Brain microvascular endothelial cell (primary cell): ENCODE results near the gene FDXACB1.

Experiments
- DNase-seq: peaks from one replicate; pipeline ENCODE4 v3.0.0-alpha.2; 2020
- H3K27ac ChIP-seq: fragments of 250-450 bp; sonication (Bioruptor Pico); 2 replicates; pipeline ENCODE4 v1.5.1; 2020; ENCODE audit warnings: mild to moderate bottlenecking, moderate library complexity
- H3K27me3 ChIP-seq: fragments of 250-450 bp; sonication (Bioruptor Pico); replicated peaks from 2 replicates; pipeline ENCODE4 v1.5.1; 2020; ENCODE audit warnings: mild to moderate bottlenecking
- H3K36me3 ChIP-seq: fragments of 250-450 bp; sonication (Bioruptor Pico); replicated peaks from 2 replicates; pipeline ENCODE4 v1.5.1; 2020; ENCODE audit warnings: mild to moderate bottlenecking
- H3K4me3 ChIP-seq: 2 replicates; pipeline ENCODE4 v1.5.1; 2011; ENCODE audit warnings: low read depth, mild to moderate bottlenecking, control low read depth, low read length, moderate library complexity
- in situ Hi-C: cut with HindIII; loops from 2 replicates; pipeline ENCODE4 v1.10.0; 2017; ENCODE audit warnings: low sequenced_read_pairs, low pct_ligation_motif_present
- TF ChIP-seq, protein P1 (sequence below): IDR thresholded peaks from 2 replicates; pipeline ENCODE4 v1.5.1; 2011; ENCODE audit warnings: low read depth, mild to moderate bottlenecking, moderate library complexity, low read length, control low read depth, inconsistent platforms; ENCODE audit errors: missing control alignments

FDXACB1 gene

GRCh38 chr11:111860257-111860656, 18.7 kb downstream of the FDXACB1 start:
- peaks cover 9% of the 10 kb centered on the region for H3K36me3 ChIP-seq
- in situ Hi-C loops, result no loop called here
- no peak overlapping the region for H3K4me3 ChIP-seq
- H3K27ac ChIP-seq, result no peak overlapping the region
- no peaks in the 10 kb centered on the region for H3K27me3 ChIP-seq
- DNase-seq, result no peak
- TF ChIP-seq, protein P1, sequence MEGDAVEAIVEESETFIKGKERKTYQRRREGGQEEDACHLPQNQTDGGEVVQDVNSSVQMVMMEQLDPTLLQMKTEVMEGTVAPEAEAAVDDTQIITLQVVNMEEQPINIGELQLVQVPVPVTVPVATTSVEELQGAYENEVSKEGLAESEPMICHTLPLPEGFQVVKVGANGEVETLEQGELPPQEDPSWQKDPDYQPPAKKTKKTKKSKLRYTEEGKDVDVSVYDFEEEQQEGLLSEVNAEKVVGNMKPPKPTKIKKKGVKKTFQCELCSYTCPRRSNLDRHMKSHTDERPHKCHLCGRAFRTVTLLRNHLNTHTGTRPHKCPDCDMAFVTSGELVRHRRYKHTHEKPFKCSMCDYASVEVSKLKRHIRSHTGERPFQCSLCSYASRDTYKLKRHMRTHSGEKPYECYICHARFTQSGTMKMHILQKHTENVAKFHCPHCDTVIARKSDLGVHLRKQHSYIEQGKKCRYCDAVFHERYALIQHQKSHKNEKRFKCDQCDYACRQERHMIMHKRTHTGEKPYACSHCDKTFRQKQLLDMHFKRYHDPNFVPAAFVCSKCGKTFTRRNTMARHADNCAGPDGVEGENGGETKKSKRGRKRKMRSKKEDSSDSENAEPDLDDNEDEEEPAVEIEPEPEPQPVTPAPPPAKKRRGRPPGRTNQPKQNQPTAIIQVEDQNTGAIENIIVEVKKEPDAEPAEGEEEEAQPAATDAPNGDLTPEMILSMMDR, result no peak

- Histone ChIP-seq H3K27ac (no peak overlapping the region), H3K4me3 (no peak overlapping the region), H3K36me3 (peaks cover 11% of the 10 kb centered on the region), H3K27me3 (no peaks in the 10 kb centered on the region)
- no peak for DNase-seq
- in situ Hi-C loops, result no loop called here
- TF ChIP-seq, protein P1, result no peak
These were observed 23.5 kb downstream of the FDXACB1 start for GRCh38 chr11:111855506-111855905.

DNA sequence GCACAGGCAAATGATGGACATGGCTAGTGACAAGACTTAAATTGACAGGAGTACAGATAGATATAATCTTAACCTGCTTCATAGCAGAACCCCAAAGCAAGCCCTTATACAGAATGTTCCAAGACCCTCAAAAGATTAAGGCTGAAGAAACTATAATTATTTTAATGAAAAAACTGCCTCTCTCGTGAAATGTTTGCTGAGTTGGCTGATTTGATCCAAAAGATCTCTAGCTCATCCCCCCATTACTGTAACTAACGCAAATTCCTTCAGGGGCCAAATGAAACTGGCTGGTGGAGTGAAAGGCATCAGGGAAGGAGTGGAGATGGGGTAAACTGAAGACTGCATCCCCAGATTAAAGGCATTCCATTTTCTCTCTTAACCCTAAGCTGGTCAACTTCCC, 26.9 kb downstream of the FDXACB1 start:
- H3K27me3 ChIP-seq, result no peaks in the 10 kb centered on the region
- no peak overlapping the region for H3K4me3 ChIP-seq
- in situ Hi-C loops, result no loop called here
- no peak overlapping the region for H3K27ac ChIP-seq
- DNase-seq, result no peak
- TF ChIP-seq, protein P1, result no peak
- H3K36me3 ChIP-seq, result peaks cover 4% of the 10 kb centered on the region

GRCh38 chr11:111851636-111852035, 27.3 kb downstream of the FDXACB1 start:
- Histone ChIP-seq H3K36me3 (peaks cover 4% of the 10 kb centered on the region), H3K27me3 (no peaks in the 10 kb centered on the region), H3K4me3 (no peak overlapping the region), H3K27ac (no peak overlapping the region)
- DNase-seq, result no peak
- TF ChIP-seq, protein P1, result peak; percentile 59
- in situ Hi-C loops, result no loop called here

DNA sequence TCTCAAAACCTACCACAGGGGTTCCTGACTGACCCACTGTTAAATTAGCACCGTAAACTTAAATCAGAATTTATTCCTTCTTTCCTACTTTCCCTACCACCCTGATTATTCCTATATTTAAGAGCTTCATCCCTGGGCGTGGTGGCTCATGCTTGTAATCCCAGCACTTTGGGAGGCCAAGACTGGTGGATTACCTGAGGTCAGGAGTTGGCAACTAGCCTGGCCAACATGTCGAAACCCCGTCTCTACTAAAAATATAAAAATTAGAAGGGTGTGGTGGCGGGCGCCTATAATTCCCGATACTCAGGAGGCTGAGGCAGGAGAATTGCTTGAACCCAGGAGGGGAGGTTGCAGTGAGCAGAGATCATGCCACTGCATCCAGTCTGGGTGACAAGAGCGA, 27.9 kb downstream of the FDXACB1 start:
- H3K36me3 ChIP-seq, result peaks cover 4% of the 10 kb centered on the region
- in situ Hi-C loops, result no loop called here
- H3K27ac ChIP-seq, result no peak overlapping the region
- TF ChIP-seq, protein P1, result no peak
- no peaks in the 10 kb centered on the region for H3K27me3 ChIP-seq
- no peak overlapping the region for H3K4me3 ChIP-seq
- no peak for DNase-seq

GRCh38 chr11:111849631-111850030, 29.3 kb downstream of the FDXACB1 start:
- TF ChIP-seq, protein P1, result no peak
- in situ Hi-C loops, result loop anchor here (25.0 kb wide), 1 partner anchor 262 kb away; no protein-coding TSS in a partner anchor
- no peak for DNase-seq
- H3K4me3 ChIP-seq, result no peak overlapping the region
- H3K36me3 ChIP-seq, result peaks cover 4% of the 10 kb centered on the region
- no peaks in the 10 kb centered on the region for H3K27me3 ChIP-seq
- no peak overlapping the region for H3K27ac ChIP-seq
